GM19452 (cell line): ENCODE data around the gene UPF1.
A peak's percentile ranks its signal among the peaks of the same experiment; 100 is the strongest.

Experiments used
- ATAC-seq: cut with Tn5 transposase; IDR thresholded peaks from one replicate; pipeline ENCODE4 v1.9.1; 2021; ENCODE audit not compliant: unreplicated experiment

Gene UPF1

GRCh38 chr19:18855647-18856384, 24.1 kb downstream of the UPF1 start:
- no peak for ATAC-seq

GRCh38 chr19:18856385-18857126, 24.8 kb downstream of the UPF1 start:
- ATAC-seq, result no peak

DNA sequence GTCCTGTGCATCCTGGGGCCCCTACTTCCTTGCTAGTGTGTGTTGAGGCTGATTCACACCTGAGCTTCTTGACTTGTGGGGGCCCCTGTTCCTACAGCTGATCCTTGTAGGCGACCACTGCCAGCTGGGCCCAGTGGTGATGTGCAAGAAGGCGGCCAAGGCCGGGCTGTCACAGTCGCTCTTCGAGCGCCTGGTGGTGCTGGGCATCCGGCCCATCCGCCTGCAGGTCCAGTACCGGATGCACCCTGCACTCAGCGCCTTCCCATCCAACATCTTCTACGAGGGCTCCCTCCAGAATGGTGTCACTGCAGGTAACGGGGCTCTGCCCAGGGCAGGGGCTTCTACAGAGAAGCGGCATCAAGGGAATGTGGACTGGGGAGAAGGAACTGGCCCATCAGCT, 25.5 kb downstream of the UPF1 start:
- no peak for ATAC-seq

- no peak for ATAC-seq
Observed at GRCh38 chr19:18858906-18859646, 27.3 kb downstream of the UPF1 start.

DNA sequence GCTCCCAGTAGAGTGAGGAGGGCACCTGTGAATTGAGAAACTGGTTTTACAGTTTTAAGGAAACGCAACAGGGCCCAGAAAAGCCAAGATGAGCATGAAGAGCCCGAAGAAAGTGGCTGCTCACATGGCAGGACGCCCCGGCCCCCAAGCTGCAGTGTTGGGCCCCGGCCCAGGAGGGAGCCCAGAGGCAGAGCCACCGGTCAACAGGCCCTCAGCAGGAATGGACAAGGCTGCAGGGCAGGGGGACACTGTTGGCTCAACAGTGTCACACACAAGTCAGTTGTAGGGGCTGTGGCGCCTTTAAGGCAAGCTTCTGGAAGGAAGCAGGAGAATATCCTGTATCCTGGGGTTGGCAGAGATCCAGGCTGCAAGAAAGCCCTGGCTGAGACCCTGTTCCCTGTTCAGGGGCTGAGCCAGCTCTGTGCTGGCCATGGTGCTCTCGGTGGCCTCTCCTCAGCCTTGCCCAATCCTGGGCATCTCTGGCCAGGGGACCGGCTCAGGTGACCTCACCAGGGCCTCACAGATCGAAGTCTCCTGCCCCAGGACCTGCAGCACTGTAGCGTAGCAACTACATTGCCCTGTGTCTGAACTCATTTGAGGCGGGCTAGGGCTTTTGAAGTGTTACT, 28.0 kb downstream of the UPF1 start:
- no peak for ATAC-seq

DNA sequence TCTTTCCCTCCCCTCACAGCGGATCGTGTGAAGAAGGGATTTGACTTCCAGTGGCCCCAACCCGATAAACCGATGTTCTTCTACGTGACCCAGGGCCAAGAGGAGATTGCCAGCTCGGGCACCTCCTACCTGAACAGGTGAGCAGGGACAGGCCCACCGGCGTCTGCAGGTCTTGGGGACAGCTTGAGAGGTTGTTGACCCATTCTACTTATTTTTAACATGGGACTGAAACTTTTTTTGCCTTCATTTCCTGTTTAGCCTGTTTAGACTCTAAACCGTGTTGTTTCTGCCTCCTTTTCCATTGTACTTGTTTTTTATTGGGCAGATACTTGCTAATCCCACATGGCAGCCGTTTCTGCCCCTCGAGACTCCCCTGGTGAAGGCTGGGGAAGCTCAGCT, 28.5 kb downstream of the UPF1 start:
- no peak for ATAC-seq

DNA sequence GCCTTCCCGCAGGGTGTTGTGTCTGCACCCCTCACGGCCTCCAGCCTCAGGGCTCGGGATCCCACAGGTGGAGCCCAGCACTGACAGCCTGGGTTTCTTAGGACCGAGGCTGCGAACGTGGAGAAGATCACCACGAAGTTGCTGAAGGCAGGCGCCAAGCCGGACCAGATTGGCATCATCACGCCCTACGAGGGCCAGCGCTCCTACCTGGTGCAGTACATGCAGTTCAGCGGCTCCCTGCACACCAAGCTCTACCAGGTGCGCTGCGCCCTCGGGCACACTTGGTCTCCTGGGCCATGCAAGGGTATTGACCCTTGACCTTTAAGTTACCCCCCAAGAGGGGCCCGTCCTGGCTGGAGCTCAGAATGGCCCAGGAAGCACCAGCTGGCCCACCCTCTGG, 29.0 kb downstream of the UPF1 start:
- ATAC-seq, result no peak

DNA sequence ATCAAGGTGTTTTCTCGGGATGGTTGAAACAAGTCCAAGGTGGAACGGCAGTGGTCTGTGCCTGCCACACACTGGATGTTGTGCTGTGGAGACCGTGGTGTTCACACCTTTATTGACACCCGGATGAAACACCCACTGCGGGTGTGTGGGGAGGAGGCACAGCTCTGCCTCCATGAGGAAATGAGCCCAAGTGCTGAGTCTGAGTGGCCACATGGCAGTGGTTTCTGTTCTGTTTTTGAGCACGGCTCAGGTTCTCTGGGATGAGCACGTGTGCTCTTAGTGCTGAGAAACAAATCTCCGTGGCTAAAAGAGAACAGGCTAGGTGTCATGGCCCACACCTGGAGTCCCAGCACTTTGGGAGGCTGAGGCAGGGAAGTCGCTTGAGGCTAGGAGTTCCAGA, 29.5 kb downstream of the UPF1 start:
- peak; percentile 51 for ATAC-seq

- no peak for ATAC-seq
Observed at GRCh38 chr19:18861917-18862316, 30.2 kb downstream of the UPF1 start.

DNA sequence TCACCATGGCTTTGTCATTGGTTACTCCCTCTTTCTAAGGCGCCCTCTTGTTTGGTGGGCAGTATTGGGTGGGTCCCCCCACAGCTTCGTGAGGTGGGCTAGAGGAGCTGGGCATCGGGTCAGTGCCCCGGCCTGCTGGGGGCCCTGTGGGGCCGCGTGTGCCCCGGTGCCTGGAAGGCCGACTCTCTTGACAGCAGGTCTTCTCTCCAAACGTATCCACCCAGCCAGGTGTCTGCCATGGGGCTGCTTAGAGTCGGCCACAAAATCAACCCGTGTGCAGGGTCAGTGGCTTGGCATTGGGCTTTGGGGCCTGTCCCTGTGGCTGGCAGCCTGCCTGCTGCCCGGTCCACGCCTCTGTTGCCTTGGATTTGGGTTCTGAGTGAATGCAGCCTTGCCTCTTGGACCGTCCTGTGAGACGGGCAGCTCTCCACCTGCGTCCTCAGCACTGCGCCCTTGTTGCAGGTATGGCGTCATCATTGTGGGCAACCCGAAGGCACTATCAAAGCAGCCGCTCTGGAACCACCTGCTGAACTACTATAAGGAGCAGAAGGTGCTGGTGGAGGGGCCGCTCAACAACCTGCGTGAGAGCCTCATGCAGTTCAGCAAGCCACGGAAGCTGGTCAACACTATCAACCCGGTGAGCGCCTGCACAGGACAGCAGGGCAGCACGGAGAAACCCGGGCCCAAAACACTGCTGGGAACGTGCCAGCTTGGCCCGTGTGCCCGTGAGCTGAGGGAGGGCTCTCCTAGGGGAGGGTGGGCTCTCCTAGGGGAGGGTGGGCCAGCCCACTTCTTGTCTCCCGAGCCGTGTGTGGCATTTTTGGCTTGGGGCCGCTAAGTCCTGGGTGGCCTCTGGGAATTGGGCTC, 31.4 kb downstream of the UPF1 start:
- no peak for ATAC-seq

DNA sequence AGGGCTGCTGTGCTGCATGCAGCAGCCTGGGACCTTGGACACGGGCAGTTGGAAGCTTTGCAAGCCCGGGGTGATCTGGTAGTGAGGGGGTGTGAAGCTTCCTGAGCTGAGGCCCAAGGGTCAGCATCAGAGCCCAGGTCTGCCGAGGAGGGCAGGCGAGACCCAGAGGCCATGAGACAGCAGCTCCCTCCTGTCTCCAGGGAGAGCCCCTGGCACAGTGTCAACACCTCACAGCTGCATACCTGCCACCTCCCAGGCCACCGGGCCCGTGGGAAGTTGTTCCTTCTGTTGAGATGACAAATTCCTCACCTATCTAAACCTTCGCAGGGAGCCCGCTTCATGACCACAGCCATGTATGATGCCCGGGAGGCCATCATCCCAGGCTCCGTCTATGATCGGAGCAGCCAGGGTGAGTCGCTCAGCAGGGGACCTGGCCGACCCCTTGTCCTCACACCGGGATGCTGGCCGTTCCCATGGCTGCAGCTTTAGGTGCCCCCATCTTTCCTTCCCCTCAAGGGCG, 32.1 kb downstream of the UPF1 start:
- ATAC-seq, result no peak

- no peak for ATAC-seq
Observed at GRCh38 chr19:18865106-18865972, 33.6 kb downstream of the UPF1 start.

- ATAC-seq, result no peak
Observed at GRCh38 chr19:18865973-18866799, 34.4 kb downstream of the UPF1 start.

DNA sequence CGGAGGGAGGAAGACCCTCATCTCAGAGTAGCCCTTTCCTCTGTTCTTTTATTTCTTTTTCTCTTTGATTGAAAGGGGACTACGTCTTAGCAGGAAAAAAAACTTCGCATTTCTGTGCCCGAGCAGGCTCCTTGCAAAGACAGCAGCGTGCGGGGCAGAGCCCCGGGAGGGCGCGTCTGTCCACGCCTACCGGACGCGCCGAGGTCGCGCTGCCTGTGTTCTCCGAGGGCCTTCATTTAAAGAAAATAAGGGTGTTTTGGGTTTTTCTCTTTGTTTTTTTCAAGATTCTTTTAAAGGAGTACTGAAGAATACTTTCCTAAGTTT, 35.0 kb downstream of the UPF1 start:
- no peak for ATAC-seq

DNA sequence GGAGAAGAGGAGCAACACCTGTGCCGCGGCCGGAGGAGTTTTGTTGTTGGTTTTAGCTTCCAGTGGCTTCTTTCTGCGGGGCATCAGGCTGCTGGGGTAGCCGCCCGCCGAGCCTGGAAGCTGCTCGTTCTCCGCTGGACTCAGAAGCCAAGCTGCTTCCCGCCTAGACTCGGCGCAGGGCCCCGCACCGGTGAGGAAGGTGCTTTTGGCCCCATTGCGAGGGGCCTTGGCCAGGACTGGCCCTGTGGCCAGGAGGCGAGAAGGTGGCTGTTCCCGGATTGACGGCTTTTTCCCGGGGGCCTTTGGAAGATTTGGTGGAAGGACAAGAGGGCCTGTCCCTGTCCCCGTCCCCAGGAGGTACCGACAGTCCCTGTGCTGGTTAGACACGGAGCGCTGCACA, 35.4 kb downstream of the UPF1 start:
- ATAC-seq, result no peak

DNA sequence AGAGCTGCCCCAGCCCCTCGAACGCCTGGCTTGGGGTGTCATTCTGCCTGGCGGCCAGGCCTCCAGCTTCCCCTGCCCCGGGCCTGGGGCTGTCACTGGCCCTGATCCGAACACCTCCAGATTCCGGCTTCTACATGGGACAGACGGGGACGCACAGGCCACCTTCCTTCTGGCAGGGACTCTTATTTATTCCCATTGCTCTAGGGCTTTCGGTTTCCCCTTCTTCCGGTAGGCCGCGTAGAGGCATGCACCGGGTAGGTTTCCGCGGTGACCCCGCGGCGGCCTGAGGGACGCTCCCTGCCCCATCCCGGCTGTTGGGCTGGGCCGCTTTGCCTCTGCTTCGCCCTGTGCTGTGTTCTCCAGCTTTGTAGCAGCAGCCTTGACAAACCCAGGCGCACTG, 36.0 kb downstream of the UPF1 start:
- no peak for ATAC-seq

DNA sequence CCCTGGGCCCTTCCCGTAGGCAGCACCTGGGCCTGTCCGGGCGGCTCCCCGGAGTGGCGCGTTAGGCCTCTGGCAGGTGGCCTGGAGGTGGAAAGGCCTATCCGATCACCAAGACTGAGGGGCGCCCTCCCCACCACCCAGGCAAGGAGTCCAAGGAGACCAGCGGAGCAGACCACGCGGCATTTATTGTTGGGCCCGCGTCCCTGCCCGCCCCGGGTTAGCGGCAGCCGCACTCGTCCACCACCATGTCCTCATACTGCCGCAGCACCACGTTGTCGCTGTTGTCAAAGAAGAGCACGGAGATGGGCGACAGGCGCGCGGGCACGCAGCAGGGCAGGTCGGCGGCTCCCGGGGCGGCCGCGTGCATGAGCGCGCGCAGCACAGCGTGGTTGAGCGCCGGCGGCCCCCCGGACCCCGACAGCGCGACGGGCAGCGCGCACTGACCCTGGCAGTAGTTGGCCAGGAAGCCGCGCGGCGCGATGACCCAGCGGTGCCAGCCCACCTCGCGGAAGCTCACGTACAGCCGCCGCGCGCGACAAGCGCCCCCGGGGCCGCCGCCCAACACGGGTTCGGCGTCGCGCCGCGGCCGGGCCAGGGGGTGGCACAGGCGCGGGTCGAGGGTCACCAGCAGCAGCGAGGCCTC, 36.7 kb downstream of the UPF1 start:
- ATAC-seq, result no peak

DNA sequence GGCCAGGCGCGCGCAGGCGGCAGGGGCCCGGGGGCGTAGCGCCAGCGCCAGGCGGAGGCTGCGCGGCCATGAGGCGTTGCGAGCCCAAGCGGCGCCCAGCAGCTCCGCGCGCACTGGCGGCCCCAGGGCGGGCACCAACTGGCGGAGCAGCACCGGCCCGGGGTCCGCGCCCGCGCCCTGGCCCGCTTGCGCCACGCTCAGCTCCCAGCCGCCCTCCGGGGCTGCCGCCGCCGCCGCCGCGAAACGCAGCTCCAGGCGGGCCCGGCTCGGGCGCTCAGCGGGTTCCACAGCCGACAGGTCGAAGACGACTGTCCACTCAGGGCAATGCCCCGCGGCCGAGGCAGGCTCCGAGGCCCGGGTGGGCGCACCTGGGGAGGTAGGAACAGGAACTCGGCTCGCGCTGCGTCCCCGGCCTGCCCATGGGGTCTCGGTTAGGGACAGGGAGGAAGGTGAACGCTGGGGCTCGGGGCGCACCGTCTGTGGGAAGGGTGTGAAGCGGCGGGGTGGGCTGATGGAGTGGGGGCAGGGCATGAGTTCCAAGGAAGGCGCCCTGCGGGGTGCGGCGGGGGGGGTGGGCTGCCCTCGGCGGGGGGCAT, 37.4 kb downstream of the UPF1 start:
- ATAC-seq, result no peak
